GM18498 (cell line): ENCODE results near the gene WDR81.
A peak's percentile ranks its signal among the peaks of the same experiment; 100 is the strongest.
"Not testable (repeated sequence)": the region's sequence is repeated elsewhere in the genome, so short reads cannot be mapped to it uniquely, and the experiment has no call there.

ENCODE experiments used
- ATAC-seq: cut with Tn5 transposase; IDR thresholded peaks from one replicate; pipeline ENCODE4 v1.9.1; 2021; ENCODE audit warnings: mild to moderate bottlenecking, moderate library complexity; ENCODE audit not compliant: unreplicated experiment

The WDR81 gene

DNA sequence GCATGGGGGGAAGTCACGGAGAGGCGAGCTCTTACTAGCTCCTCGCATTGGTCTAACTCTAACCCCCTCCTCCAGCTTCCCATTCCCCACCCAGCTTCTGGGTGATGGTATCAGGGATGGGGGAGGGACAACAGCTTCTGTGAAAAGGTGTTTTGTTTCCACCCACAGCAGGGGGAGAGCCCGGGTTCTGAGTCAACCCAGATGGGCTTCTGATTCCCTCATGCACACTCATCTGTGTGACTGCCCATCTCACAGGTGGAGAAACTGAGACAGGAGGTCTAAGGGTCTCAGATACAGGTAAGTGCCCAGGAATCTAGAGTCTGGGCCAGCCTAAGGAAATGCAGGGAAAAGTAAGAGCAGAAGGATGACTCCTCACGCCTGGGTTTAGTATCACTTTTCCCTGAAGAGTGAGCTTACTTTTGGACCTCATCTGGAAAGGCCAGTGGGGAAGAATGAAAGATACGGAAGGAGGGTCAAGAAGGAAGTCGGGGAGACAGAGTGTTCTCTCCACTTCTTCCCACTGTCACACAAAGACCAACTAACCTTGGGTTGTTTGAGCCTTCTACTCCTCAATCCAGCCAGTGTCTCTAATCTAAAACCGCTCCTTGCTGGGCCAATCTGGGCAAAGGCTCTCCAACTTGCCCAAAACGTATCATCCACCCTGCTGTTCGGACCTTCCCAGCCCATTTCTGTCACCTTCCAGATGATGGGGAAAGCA is 11.2 kb upstream of the WDR81 start:
- ATAC-seq: no peak

DNA sequence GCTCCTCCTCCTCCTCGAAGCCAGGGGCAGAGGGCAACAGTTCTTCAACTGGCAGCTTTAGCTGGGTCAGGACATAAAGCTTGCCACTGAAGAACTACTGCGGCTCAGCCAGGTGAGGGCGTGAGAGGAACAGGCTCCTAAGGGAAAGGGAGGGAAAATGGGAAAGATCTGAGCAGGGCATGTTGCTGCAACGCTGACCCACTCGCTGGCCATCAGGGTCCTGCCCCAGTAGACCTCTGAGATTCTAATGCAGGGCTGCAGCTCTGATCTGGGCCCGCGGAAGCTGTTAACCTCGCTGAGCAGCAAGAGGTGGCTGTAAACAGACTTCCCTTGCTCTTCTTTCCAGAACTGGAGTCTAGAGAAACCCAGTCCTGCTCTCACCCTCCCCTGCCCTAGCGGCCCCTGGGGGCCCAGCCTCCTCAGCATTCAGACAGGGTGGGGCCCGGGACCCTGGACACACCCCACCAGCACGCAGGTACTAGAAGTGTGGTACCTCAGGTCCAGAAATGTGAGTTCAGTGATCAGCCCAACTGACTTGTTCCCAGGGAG is 10.6 kb upstream of the WDR81 start:
- no peak for ATAC-seq

DNA sequence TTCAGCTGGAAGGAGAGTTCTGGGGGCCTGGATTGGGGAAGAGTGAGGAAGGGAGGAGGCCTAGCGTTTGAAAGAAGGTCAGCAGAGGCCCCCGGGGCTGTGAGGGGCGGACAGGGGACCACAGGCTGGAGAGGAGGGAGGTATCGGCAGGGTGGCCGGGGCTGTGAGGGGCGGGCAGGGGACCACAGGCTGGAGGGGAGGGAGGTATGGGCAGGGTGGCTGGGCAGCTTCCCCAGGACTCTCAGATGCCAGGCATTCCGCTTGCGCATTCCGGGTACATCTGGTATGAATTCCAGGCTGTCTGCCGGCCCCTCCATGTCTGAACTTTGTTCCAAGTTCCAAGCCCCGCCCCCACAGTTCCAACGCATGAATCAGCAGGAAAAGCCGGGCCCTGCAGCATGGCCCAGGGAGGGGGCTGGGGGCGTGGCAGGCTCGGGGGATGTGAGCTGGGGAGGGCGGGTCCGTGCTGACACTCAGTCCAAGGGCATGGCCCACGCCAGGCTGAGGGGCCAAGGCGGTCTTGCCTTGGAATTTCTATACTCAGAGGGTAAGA is 10.0 kb upstream of the WDR81 start:
- ATAC-seq: no peak

DNA sequence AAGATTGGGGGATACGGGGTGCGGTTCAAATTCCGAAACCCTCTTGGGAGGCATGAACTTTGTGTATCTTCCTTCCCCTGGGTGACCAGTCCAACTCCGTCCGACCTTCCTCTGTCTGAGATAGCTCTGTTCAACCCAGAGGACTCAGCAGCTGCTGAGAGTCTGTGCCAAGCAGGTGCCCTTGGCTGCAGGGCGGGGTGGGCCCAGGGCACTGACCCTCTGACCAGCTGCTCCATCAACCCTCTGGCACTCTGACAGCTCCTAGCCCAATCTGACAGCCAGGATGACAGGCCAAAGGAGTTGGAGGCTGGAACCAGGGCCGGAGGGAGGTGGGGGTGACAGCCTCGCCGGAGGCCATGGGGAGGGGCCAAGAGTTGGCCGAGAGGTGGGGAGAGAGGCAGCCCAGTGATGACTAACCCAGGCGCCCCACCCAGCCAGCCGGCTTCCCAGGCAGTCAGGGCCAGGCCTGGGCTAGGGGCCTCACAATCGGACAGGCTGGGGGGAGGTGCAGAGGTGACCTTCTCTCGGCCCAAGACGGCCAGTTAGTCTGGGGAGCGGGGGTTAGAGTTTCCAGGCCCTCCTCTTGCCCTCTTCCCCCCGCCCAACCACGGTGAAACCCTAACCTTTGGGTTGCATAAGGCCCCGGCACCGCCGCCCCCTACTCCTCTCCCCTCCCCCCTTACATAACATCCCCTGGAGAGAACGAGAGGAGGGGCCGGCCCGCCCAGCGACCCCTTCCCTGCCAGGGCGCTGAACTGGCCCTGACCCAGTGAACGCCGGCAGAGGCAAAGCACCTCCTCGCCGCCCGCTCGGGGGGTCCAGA is 9.3 kb upstream of the WDR81 start:
- no peak for ATAC-seq

DNA sequence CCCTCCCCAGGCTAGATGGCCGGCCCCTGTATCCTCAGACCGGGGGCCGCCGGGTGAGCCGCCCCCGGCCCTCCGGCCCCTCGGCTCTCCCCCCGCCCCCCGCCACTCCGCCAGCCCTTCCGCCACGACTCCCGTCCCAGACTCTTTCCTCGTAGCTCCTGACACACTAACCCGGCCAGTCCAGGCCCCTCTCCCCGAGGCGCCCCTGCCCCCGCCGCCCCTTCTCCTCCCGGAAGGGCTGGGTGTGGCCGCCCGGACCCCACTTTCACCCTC is 8.8 kb upstream of the WDR81 start:
- ATAC-seq: no peak

DNA sequence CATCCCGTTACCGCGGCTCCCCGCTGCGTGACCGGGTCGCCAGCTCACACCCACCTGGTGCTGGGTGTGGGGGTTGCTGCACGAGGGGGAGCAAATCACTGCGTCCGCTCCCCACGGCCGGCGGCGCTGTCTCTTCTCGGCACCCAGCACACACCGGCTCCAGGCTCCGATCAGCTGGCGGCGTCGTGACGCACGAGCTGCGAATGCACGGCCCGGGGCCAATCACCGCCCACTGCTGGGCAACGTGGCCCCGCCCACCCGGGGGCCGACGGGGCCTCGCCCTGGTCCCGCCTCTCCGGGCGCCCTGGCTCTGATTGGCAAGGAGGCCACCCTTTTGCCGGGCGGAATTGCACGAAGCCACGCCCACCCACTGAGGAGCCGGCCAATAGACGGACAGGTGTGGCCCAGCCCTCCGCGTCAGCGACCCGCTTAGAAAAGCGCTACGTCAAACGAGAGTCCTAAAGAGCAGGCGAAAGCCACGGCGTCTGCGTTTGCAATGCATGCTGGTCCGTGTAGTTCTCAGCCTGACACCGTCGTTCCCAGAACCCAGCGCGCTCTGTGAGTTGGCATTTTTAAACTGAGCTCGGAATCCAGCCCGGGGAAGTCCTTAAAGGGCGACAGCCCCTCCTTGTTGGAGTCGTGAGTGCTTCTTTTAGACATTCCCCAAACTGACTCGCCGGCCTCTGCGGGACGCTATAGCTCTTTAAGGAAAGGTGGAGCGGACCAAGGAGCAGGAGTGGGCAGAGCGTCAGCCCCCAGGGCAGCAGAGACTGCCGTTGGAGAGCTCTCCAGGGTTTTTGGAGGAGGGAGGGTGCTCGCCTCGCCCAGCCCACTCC is 8.2 kb upstream of the WDR81 start:
- ATAC-seq: peak; percentile 81

DNA sequence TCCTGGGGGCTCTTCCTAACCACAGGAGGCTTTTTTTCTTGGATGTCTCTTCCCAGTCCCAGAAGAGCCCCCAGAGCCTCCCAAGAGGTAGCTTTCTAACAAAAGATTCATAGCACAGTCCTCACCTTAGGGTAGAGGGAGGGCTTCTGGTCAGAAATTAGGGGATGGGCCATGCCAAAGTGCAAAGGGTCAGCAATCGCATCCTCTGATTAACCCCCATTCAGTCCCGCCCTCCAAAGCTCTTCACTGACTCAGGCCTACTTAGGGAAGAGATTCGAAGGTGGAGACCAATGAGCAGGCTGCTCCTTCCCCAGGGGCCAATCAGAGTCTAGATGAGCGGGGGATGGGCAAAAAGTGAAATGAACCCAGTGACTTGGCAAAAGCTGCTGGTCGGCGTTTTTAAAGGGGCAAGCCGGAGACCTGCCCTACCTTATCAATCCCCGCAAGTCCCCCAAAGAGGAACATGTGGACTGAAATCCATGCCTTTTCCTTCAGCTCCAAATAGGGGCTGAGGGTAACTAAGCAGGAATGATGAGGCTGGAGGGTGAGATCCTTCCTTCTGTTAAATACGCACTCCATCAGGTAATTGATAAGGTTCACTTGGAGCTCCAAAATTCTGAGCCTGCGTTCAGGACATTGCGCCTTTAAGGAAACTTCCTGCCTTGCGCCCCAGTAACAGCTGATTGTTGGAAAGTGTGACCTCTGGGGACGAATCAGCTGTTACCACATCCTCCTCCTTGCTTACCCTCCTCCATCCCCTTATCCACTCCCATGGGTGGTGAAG is 7.4 kb upstream of the WDR81 start:
- peak; percentile 40 for ATAC-seq

DNA sequence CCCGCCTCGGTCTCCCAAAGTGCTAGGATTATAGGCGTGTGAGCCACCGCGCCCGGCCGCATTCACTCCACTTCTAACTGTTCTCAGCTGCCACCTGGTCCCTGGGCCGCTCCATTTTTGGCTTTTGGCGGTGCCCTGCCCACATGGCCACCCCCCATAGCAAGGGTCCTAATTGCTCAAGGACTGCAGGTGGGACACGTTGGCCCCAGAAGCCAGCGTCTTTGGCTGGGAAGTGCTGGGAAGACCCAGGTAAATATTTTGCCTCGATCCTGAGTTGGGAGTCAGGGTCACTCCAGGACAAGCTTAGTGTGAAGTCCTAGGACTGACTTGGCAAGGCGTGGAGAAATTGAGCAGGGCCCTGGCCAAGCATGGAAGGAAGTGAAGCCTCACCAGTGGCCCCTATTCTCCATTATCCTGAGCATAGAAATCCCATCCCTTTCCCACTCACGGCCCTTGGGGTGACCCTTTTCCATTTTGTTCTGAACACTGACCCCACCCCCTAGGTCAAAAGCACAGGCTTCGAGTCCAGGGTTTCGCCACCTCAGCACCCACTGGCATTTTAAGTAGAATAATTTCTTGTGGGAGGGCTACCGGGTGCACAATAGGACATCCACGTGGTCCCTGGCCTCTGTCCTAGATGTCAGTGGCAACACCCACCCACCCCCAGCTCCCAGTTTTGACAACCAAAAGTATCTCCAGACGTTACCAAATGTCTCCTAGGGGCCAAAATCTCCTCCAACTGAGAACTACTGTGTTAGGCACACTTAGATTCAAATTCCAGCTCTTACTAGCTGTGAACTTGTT is 5.9 kb upstream of the WDR81 start:
- no peak for ATAC-seq

DNA sequence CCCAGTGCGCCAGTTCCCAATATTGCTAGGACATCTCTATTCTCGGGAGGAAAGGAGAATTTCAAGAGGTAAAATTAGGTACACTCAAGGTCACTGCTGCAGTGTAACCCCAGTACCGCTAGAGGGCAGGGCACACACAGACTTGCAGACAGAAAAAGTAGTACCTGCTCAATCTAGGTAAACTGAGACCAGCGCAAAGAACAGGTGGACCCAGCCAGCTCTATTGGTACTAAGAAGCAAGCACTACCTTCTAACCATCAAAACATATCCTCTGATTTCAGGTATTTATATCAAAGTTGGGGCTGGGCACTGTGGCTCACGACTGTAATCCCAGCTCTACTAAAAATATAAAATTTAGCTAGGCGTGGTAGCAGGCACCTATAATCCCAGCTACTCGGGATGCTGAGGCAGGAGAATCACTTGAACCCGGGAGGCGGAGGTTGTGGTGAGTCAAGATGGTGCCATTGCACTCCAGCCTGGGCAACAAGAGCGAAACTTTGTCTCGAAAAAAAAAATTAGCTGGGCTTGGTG is 3.6 kb upstream of the WDR81 start:
- ATAC-seq: no peak

DNA sequence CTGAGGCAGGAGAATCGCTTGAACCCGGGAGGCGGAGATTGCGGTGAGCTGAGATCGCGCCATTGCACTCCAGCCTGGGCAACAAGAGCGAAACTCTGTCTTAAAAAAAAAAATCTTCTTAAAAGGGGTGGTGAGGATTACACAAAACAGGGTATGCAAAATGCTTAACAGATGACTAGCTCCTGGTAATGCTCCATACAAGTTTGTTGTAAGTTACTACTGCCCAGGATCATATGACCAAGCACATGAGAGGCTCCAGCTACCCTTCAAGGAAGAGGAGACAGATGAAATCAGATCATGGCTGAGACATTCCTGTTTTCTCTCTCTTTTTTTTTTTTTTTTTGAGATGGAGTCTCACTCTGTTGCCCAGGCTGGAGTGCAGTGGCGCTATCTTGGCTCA is 2.5 kb upstream of the WDR81 start:
- not testable (repeated sequence) for ATAC-seq

DNA sequence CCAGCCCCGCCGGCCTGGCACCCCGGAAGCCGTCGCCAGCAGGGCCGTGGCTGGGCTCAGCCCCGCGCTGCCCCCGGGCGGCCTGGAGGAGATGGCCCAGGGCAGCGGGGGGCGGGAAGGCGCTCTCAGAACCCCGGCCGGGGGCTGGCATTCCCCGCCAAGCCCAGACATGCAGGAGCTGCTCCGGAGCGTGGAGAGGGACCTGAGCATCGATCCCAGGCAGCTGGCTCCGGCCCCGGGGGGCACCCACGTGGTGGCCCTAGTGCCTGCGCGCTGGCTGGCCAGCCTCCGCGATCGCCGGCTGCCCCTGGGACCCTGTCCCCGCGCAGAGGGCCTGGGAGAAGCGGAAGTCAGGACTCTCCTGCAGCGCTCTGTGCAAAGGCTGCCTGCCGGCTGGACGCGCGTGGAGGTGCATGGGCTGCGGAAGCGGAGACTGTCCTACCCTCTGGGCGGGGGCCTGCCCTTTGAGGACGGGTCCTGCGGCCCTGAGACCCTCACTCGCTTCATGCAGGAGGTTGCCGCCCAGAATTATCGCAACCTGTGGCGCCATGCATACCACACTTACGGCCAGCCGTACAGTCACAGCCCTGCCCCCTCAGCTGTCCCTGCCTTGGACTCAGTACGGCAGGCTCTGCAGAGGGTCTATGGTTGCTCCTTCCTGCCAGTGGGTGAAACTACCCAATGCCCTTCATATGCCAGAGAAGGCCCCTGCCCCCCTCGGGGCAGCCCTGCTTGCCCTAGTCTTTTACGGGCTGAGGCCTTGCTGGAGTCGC is 551 bp downstream of the WDR81 start:
- peak; percentile 42 for ATAC-seq

DNA sequence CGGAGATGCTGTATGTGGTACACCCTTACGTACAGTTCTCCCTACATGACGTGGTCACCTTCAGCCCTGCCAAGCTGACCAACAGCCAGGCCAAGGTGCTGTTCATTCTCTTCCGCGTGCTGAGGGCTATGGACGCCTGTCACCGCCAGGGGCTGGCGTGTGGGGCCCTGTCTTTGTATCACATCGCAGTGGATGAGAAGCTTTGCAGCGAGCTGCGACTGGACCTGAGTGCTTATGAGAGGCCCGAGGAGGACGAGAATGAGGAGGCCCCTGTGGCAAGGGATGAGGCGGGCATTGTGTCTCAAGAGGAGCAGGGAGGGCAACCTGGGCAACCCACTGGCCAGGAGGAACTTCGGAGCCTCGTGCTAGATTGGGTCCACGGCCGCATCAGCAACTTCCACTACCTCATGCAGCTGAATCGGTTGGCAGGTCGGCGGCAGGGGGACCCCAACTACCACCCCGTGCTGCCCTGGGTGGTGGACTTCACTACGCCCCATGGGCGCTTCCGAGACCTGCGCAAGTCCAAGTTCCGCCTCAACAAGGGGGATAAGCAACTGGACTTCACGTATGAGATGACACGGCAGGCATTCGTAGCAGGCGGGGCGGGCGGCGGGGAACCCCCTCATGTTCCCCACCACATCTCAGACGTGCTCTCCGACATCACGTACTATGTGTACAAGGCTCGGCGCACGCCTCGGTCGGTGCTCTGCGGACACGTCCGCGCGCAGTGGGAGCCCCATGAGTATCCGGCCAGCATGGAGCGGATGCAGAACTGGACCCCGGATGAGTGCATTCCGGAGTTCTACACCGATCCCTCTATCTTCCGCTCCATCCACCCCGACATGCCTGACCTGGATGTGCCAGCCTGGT is 1.4 kb downstream of the WDR81 start:
- ATAC-seq: no peak

DNA sequence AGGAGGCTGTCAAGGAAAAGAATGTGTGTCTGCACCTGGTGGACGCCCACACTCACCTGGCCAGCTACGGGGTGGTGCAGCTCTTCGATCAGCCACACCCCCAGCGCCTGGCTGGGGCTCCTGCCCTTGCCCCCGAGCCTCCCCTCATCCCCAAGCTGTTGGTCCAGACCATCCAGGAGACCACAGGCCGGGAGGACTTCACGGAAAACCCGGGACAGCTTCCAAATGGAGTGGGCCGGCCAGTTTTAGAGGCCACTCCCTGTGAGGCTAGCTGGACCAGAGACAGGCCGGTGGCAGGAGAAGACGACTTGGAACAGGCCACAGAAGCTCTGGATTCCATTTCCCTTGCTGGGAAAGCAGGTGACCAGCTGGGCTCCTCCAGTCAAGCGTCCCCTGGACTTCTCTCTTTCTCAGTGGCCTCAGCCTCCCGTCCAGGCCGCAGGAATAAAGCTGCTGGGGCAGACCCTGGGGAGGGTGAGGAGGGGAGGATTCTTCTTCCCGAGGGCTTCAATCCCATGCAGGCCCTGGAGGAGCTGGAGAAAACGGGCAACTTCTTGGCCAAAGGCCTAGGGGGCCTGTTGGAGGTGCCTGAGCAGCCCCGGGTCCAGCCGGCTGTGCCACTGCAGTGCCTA is 2.2 kb downstream of the WDR81 start:
- no peak for ATAC-seq

DNA sequence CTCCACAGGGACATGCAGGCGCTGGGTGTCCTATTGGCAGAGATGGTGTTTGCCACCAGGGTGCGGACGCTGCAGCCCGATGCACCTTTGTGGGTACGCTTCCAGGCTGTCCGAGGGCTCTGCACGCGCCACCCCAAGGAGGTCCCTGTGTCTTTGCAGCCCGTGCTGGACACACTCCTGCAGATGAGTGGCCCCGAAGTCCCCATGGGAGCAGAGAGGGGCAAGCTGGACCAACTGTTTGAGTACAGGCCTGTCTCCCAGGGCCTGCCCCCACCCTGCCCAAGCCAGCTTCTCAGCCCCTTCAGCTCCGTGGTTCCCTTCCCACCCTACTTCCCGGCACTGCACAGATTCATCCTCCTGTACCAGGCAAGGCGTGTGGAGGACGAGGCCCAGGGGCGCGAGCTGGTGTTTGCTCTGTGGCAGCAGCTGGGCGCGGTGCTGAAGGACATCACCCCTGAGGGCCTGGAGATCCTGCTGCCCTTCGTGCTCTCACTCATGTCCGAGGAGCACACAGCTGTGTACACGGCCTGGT is 2.8 kb downstream of the WDR81 start:
- no peak for ATAC-seq

DNA sequence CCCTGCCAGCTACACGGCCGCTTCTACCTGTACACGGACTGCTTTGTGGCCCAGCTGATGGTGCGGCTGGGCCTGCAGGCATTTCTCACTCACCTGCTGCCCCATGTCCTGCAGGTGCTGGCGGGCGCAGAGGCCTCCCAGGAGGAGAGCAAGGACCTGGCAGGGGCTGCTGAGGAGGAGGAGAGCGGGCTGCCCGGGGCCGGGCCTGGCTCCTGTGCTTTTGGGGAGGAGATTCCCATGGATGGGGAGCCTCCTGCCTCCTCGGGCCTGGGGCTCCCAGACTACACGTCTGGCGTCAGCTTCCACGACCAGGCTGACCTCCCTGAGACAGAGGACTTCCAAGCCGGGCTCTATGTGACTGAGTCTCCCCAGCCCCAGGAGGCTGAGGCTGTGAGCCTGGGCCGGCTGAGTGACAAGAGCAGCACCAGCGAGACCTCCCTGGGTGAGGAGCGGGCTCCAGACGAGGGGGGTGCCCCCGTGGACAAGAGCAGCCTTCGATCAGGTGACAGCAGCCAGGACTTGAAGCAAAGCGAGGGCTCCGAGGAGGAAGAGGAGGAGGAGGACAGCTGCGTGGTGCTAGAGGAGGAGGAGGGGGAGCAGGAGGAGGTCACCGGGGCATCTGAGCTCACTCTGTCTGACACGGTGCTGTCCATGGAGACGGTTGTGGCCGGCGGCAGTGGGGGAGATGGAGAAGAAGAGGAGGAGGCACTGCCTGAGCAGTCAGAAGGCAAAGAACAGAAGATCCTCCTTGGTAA is 3.5 kb downstream of the WDR81 start:
- ATAC-seq: no peak

DNA sequence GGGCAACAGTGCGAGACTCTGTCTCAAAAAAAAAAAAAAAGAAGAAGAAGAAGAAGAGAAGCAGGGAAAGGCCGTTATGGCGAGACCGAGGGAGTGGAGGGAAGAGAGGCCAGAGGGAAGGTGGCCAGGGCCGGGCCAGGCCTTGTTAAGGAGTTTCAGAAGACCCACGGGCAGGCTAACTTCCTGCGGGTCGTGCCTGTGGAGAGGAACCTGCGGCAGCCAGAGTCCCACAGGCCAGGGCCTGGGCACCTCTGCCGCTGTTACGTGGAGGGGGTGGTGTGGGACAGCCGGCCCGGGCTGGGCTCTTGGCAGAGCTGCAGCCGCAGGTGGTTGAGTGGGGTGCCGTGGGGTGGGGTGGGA is 5.4 kb downstream of the WDR81 start:
- no peak for ATAC-seq
